HG03060 (cell line): ENCODE results near the gene OSBPL2.

ENCODE experiments used
- ATAC-seq: cut with Tn5 transposase; IDR thresholded peaks from one replicate; pipeline ENCODE4 v1.9.1; 2021; ENCODE audit warnings: low read depth, moderate number of reproducible peaks; ENCODE audit not compliant: unreplicated experiment

The OSBPL2 gene

DNA sequence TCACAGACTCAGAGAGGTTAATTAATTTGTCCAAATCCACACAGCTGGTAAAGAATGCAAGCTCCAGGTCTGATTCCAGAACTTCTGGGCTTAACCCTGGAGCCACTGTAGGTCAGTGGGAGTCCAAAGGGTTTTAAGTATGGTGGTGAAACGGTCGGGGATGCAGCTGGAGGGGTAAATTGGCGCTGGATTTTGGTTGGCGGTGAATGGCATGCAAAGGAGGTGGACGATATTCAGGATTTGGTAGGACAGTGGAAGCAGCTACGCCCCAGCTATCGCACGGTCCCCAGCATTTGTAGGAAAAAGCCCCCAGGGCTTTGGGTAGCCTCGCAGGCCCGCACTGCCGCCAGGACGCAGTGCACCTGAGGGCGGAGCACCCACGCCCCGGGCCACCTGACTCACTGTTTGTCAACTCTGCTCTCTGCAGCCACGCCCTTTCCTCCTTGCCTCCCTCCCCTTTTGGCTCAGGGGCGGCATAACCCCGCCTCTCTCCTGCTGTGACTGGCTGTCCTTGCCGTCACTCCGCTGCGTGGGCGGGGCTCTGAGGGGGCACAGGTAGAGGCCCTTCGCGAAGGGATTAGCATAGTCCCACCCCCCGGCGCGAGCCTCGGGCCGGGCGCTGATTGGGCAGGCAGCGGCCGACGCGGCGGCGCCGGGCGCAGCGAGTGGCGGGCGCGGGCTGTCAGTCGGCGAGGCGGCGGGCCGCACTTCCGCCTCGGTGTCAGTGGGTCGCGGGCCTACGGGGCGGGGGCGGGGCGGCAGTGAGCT, at the start of gene OSBPL2:
Gene OSBPL2 (plus strand): TSS at position 721 of the 768 bp plus-strand sequence. CDS start 17,664 bp downstream, outside the sequence.
- ATAC-seq: peak; percentile 97

DNA sequence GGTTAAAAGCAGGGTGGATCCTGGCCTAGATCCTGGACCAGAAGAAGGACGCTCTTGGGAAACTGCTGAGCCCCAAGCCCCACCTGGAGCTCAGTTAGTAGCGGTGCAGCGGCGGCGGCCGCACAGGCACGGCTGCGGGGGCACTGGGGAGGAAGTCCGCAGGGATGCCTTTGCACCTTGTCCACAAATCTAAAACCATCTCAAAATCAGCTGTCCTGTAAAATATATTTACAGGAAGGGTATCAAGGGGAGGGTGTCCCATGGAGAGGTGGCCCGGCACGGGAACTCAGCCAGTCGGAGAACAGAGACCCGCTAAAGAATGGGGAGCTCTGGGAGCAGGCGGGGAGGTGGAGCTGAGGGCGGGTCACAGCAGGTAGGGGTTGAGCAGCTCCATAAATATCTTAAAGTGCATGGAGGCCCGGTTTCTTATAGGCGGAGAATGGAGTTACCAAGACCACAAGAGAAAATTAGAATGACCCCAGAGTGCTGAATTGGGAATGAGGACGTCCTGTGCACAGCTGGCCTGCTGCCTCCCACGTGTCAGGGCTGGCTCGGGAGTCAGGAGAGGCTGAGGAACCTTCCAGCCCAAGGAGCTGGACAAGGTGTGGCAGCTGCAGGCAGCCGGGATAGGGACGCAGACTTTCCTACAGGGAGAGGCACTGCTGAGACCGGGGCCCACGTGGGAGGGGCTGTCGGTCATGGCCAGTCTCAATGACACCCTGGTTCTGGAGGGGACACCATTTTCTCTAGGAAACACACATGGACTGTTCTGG, 47.5 kb upstream of the OSBPL2 start:
- no peak for ATAC-seq

DNA sequence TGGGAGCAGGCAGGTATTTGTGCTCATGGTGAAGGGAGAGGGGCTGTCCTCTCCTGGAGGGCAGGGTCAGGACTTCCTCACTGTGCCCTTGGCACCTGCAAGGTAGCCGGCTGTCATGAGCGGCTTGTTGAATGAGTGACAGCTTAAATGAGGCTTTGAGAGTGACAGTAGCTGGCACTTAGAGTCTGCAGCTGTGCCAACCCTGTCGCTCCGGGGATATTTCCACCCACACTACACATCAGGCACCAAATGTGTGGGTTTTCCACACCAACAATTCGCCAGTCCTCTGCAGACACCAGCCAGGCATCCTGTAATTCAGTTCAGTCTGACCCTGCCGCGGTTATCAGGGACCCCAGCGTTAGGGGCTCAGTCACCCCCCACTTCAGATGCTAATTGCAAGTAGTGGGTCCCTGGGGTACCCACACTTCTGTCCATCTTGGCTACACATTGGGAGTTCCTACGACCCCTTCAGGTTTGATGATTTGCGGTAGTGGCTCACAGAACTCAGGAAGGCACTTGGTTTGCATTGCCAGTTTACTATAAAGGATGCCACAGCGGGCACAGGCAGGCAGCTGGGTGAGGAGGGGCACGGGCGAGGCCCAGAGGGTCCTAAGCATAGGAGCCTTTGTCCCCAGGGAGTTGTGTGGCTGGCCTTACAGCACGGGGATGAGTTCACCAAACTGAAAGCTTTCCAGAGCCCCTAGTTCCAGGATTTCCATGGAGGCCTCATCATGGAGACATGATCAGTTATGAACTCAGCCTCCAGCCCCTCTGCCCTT, 46.4 kb upstream of the OSBPL2 start:
- no peak for ATAC-seq

DNA sequence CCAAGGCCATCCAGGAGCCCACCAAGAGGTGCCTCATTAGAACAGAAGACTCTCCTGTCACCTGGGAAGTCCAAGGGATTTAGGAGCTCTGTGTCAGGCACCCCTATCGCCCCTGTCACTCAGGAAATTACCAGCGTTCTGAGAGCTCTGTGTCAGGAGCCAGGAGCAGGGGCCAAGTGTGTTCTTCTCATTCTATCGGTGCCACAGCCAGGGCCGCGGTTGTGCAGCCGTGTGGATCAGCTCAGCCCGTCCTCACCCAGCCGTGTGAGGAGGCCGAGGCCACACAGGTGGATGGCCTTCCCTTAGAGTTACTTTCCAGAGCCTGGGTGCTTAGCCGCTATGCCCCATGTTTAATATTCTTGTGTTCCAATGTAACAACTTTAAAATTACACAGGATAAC, 45.7 kb upstream of the OSBPL2 start:
- ATAC-seq: no peak

DNA sequence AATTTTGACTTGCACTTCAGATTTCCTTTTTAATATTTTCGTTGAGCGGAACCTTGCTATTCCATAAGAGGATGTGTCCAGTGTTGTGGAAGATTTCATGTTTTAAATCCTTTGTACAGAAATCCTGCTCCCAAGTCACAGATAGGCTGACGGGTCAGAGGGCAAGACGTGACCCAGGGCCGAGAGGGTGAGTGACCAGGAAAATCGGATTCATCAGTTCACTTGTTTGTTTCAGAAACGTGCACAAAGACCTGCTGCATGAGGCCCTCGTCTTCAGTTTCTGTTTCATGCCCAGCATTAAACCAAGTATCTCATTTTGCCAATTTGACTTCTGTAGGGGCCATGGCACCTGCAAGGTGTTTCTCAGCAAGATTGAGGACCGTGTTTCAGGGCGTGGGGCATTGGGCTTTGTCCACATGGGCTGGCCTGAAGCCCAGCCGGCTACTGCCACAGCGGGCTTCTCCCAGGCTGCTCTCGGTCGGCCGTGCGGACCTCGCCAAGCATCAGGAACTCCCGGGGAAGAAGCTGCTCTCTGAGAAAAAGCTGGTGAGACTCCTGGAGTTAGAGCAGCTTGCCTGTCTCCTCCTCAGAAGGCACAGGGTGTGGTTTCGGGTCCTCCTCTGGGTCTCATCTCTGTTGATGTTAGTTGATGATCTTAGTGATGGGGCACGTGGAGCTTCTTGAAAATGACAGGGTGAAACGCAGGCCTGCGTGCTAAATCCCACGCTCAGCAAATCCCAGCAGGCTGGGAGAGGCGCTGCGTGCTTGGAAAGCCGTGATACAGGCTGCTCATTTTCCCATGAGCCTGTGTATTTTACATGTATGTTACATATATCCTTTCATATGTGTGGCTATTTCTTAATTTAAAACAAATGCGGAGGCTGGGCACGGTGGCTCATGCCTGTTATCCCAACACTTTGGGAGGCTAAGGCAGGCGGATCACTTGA, 45.0 kb upstream of the OSBPL2 start:
- no peak for ATAC-seq

DNA sequence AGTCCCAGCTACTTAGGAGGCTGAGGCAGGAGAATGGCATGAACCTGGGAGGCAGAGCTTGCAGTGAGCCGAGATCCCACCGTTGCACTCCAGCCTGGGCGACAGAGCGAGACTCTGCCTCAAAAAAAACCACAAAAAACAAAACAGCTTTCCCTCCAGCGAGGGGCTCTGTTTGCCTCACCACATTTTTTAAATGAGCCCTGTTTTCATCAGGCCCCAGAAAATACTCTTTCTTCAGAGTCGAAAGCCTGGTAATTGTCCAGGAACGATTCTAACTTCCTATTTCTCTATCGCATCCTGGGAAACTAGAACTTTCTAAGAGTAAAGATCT, 43.3 kb upstream of the OSBPL2 start:
- no peak for ATAC-seq

DNA sequence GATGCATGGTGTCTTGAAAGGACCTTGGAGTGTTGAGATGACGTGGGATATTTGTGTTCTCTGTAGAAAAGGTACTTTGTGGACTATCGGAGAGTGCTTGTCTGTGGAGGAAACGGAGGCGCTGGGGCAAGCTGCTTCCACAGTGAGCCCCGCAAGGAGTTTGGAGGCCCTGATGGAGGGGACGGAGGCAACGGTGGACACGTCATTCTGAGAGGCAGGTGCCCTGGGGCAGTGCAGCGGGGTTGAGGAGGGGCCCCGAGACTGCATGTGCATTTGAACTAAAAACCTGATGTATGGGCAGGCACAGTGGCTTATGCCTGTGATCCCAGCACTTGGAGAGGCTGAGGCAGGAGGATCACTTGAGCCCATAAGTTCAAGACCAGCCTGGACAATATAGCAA, 42.6 kb upstream of the OSBPL2 start:
- no peak for ATAC-seq

DNA sequence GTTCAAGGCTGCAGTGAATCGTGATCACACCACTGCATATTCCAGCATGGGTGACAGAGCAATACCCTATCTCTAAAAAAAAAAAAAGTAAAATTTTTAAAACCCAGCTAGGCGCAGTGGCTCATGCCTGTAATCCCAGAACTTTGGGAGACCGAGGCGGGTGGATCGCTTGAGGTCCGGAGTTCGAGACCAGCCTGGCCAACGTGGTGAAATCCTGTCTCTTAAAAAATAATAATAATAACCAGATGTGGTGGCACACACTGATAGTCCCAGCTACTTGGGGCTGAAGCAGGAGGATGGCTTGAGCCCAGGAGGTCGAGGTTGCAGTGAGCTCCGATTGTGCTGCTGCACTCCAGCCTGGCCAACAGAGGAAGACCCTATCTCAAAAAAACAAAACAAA, 42.0 kb upstream of the OSBPL2 start:
- ATAC-seq: no peak

DNA sequence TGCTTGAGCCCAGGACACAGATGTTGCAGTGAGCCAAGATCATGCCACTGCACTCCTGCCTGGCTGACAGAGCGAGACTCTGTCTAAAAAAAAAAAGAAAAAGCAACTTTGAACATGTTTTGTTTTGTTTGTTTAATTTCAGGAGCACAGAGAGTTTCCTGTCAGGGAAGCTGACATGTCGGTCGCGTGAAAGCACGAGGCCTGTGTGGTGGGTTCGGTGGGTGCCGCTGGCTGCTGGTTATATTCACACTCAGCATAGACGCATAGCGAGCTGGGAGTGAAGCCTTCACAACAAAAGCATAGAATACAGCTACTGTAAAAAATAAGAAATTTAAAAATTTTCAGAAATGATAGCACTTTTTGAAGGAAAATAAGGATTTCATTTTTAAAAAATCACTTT, 41.0 kb upstream of the OSBPL2 start:
- ATAC-seq: no peak

DNA sequence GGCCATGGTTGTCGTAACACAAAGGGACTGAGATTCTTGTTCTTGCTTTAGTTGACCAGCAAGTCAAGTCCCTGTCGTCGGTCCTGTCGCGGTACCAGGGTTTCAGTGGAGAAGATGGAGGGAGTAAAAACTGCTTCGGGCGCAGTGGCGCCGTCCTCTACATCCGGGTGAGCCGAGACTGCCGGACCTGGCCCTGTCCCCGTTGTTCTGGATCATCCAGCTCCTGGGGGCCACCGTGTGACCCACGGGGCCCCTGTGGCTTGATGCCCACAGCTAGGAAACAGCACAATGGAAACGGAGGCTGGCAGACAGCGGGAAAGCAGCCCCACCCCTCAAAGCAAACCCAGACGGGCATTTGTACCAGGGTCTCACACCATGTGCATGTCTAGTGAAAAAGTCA, 40.5 kb upstream of the OSBPL2 start:
- no peak for ATAC-seq

DNA sequence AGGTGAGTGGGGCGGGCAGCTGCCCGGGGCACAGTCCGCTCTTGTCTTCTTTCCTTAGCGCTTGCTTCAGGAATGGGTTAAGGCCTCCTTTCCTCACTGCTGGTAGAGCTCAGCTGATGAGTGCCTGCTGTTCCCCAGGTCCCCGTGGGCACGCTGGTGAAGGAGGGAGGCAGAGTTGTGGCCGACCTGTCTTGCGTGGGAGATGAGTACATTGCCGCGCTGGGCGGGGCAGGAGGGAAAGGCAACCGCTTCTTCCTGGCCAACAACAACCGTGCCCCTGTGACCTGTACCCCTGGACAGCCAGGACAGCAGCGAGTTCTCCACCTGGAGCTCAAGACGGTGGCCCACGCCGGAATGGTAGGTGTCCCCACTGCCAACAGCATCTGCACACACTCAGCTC, 39.8 kb upstream of the OSBPL2 start:
- no peak for ATAC-seq

DNA sequence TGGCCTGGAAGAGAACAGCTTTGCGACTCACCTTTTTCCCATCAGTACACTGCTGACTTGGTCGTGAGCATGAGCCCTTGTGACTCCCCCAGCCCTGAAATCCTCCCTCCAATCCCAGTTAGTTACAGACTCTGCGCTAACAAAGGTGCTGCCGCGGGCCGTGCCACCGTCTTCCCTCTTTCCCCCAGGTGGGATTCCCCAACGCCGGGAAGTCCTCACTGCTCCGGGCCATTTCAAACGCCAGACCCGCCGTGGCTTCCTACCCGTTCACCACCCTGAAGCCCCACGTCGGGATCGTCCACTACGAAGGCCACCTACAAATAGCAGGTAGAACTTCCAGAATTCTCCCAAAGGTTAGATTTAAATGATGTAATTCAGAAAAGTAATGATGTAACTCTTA, 39.4 kb upstream of the OSBPL2 start:
- no peak for ATAC-seq

DNA sequence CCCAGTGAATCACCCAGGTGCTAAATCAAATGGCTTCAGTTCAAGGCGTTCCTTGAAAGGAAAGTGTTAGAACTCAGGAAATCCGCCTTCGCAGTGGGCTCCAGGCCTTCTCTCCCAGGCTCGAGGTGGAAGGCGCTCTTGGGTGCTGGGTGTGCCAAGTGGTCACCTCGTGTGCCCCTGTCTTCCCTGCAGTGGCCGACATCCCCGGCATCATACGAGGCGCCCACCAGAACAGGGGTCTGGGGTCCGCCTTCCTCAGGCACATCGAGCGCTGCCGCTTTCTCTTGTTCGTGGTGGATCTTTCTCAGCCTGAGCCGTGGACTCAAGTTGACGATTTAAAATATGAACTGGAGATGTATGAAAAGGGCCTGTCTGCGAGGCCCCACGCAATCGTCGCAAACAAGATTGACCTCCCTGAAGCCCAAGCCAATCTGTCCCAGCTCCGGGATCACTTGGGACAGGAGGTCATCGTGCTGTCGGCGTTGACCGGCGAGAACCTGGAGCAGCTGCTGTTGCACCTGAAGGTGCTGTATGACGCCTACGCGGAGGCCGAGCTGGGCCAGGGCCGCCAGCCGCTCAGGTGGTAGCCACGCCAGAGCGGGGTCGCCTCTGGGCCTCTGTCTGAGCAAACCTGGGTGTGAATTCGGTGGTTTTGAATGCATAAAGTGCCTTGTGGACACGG, 37.7 kb upstream of the OSBPL2 start:
- no peak for ATAC-seq

DNA sequence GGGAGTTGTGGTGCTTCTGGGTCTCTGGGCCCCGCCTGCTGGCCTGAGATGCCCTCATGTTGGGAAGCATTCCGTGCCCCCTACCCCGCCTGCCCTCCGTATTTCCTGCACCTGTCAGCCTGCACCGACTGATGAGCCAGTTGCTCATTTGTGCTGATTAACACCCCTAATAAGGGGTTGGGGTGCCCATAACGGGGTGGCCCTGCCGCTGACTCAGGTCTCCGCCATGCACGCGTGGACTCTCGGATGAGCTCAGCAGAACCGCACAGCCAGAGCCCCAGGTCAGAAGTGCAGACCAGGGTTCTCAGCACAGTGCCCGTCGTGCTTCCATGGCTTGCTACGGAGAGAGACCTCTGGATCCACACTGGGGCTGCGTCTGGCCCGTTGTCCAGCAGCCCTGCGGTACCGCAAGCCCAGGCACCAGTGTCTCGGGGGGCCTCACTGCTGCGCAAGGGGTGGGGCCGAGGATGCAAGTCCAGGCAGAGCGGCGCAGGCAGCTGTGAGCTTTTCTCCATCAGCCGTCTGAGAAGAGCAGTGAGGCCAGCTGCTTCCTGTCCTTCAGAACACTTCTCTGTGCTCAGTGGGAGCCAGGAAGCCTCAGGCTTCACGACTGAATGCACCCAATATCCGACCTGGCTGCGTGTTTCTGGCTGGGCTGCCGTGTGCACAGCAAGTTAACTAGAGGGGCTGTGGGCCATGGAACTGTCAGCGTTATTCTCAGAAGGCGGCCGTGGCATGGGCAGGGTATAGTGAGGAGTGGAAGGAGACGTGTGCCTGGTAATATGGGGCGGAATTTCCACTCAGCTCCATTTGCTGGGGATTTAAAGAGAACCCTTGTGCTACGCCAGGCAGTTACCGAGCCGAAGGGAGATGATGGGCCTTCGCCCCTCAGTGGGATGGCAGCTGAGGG, 36.9 kb upstream of the OSBPL2 start:
- ATAC-seq: no peak

DNA sequence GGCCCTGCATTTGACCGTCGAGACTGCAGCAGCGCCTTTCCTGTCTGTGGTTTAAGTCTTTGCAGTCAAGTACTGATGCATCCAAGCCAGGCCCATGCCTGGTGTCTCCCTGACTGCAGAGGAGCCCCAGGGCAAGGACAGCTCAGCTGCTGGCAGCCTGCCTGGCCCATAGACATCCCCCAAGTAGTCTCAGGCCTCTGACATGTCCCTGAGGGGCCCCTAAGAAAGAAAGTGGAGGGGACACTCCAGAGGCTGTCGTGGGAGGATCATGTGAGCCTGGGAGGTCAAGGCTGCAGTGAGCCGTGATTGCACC, 36.3 kb upstream of the OSBPL2 start:
- no peak for ATAC-seq

DNA sequence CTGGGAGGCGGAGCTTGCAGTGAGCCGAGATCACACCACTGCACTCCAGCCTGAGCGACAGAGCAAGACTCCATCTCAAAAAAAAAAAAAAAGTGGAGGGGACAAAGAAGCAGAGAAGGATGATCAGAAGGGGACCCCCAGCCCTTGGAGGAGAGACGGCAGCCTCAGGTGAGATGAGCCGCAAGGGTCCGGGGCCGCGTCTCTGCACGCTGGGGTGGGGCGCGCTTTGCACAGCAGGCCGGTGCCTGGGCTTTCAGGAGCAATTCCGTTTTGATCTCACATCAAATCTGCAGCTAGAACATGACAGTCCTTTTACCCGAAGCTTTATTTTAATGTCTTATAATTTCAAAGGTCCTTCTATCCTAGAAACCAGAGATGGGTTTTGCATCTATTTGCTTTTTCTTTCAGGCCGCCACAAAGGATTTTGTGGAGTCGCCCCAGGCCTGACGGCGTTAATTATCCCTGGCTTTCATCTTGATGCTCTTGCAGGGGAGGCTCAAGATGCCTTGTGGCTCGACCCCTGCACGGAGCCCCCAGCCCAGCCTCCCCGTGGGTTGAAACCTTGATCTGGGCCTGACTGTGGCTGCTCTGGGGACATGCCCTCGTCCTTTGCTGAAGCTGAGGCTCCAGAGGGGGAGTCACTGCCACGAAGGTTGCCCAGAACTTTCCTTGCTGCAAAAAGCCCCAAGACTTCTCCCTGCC, 35.5 kb upstream of the OSBPL2 start:
- no peak for ATAC-seq

DNA sequence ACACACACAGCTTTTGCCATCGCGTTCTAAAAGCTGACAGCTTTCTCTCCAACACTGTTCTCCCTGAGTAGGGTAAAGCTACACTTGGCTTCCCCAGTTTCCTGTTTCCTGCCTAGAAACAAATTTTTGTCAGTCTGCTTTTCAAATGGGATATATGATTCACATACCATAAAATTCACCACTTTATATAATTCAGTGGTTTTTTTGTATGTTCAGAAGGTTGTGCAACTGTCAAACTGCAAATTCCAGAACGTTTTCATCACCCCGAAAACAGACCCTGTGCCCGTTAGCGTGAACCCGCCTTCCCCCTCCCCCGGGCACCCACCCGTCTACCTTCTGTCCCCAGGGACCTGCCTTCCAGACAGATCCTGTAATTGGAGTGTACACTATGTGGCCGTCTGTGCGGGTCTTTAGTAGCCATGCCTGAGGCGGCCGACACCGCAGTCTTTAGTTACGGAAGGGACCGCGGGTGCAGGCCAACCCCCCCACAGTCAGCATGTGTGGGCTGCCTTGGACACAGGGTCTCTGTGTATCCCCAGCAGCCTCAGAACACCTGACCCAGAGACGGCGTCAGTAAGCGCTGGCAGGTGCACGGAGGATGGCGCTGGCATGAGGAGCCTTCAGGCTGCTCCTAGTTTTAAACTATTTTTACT, 34.8 kb upstream of the OSBPL2 start:
- no peak for ATAC-seq
